ENCODE results near the gene SLC8A1. TPM values are rescaled to one million over a fixed set of nuclear protein-coding genes. Genes with fewer than 3 reads are reported as not detected.
A peak's percentile ranks its signal among the peaks of the same experiment; 100 is the strongest.

Gene SLC8A1
- total and polyA plus RNA-seq, 2 donors (not counting 1 experiment from before 2014, with no cell fraction given), result 17.4 to 109 TPM

GRCh38 chr2:40159333-40159732 is 292.6 kb downstream of the SLC8A1 start:
- no peak for DNase-seq (ENCODE audit: low read depth in 2 of 2)
- Histone ChIP-seq H3K36me3 (ENCODE audit: control insufficient read depth, insufficient read depth, low read length) (no peaks in the 10 kb centered on the region), H3K79me2 (ENCODE audit: control insufficient read depth, insufficient read depth, low read length) (no peaks in the 10 kb centered on the region), H3K4me2 (ENCODE audit: extremely low read depth, insufficient read depth, low read length) (no peak overlapping the region), H2AFZ (ENCODE audit: low read length) (no peak overlapping the region), H3K27me3 (ENCODE audit: control insufficient read depth, insufficient read depth, low read length) (no peaks in the 10 kb centered on the region), H4K20me1 (ENCODE audit: control insufficient read depth, extremely low read depth, insufficient read depth, low read length) (no peaks in the 10 kb centered on the region), H3K27ac (ENCODE audit: insufficient read depth, low read length) (no peak overlapping the region), H3K9ac (ENCODE audit: insufficient read depth, low read length) (no peak overlapping the region), H3K4me1 (ENCODE audit: control insufficient read depth, extremely low read depth, insufficient read depth, low read length) (no peaks in the 10 kb centered on the region), H3K4me3 (replicated peaks in 1 of 4; ENCODE audit: control extremely low read depth in 1 of 4, insufficient read depth in 1 of 4, low read depth in 3 of 4, low read length in 4 of 4) (no peak overlapping the region), H3K9me3 (ENCODE audit: control insufficient read depth, insufficient read depth, low read depth, low read length) (no peaks in the 10 kb centered on the region)
- TF ChIP-seq CTCF (conservative IDR thresholded peaks at IDR 0.05 in 1 of 2, IDR thresholded peaks at IDR 0.05 in 1 of 2; ENCODE audit: low read depth in 1 of 2, low read length in 2 of 2) (no peak), EZH2 (IDR thresholded peaks at IDR 0.05; ENCODE audit: low read length, missing control alignments) (no peak)

- Histone ChIP-seq H2AFZ (ENCODE audit: low read length) (no peak overlapping the region), H3K9me3 (ENCODE audit: control insufficient read depth, insufficient read depth, low read depth, low read length) (no peaks in the 10 kb centered on the region), H3K79me2 (ENCODE audit: control insufficient read depth, insufficient read depth, low read length) (no peaks in the 10 kb centered on the region), H3K27me3 (ENCODE audit: control insufficient read depth, insufficient read depth, low read length) (no peaks in the 10 kb centered on the region), H3K4me2 (ENCODE audit: extremely low read depth, insufficient read depth, low read length) (no peak overlapping the region), H3K4me1 (ENCODE audit: control insufficient read depth, extremely low read depth, insufficient read depth, low read length) (no peaks in the 10 kb centered on the region), H3K36me3 (ENCODE audit: control insufficient read depth, insufficient read depth, low read length) (no peaks in the 10 kb centered on the region), H3K9ac (ENCODE audit: insufficient read depth, low read length) (no peak overlapping the region), H3K4me3 (replicated peaks in 1 of 4; ENCODE audit: control extremely low read depth in 1 of 4, insufficient read depth in 1 of 4, low read depth in 3 of 4, low read length in 4 of 4) (no peak overlapping the region), H4K20me1 (ENCODE audit: control insufficient read depth, extremely low read depth, insufficient read depth, low read length) (no peaks in the 10 kb centered on the region), H3K27ac (ENCODE audit: insufficient read depth, low read length) (no peak overlapping the region)
- DNase-seq (ENCODE audit: low read depth in 2 of 2), result no peak
- TF ChIP-seq EZH2 (IDR thresholded peaks at IDR 0.05; ENCODE audit: low read length, missing control alignments) (no peak), CTCF (conservative IDR thresholded peaks at IDR 0.05 in 1 of 2, IDR thresholded peaks at IDR 0.05 in 1 of 2; ENCODE audit: low read depth in 1 of 2, low read length in 2 of 2) (no peak)
Observed at GRCh38 chr2:40158781-40159180, 293.1 kb downstream of the SLC8A1 start.

GRCh38 chr2:40155728-40156127 is 296.2 kb downstream of the SLC8A1 start:
- no peaks in the 10 kb centered on the region for H3K4me1 ChIP-seq (ENCODE audit: control insufficient read depth, extremely low read depth, insufficient read depth, low read length)
- no peaks in the 10 kb centered on the region for H3K79me2 ChIP-seq (ENCODE audit: control insufficient read depth, insufficient read depth, low read length)
- no peak overlapping the region for H3K4me3 ChIP-seq (replicated peaks in 1 of 4; ENCODE audit: control extremely low read depth in 1 of 4, insufficient read depth in 1 of 4, low read depth in 3 of 4, low read length in 4 of 4)
- H3K4me2 ChIP-seq (ENCODE audit: extremely low read depth, insufficient read depth, low read length), result no peak overlapping the region
- H4K20me1 ChIP-seq (ENCODE audit: control insufficient read depth, extremely low read depth, insufficient read depth, low read length), result no peaks in the 10 kb centered on the region
- no peaks in the 10 kb centered on the region for H3K36me3 ChIP-seq (ENCODE audit: control insufficient read depth, insufficient read depth, low read length)
- H3K27ac ChIP-seq (ENCODE audit: insufficient read depth, low read length), result no peak overlapping the region
- H2AFZ ChIP-seq (ENCODE audit: low read length), result no peak overlapping the region
- peak in 1 of 2 donors; percentile 7 for DNase-seq (ENCODE audit: low read depth in 2 of 2)
- no peak overlapping the region for H3K9ac ChIP-seq (ENCODE audit: insufficient read depth, low read length)
- TF ChIP-seq EZH2 (IDR thresholded peaks at IDR 0.05; ENCODE audit: low read length, missing control alignments), result no peak
- TF ChIP-seq CTCF (conservative IDR thresholded peaks at IDR 0.05 in 1 of 2, IDR thresholded peaks at IDR 0.05 in 1 of 2; ENCODE audit: low read depth in 1 of 2, low read length in 2 of 2), result no peak
- H3K9me3 ChIP-seq (ENCODE audit: control insufficient read depth, insufficient read depth, low read depth, low read length), result no peaks in the 10 kb centered on the region
- H3K27me3 ChIP-seq (ENCODE audit: control insufficient read depth, insufficient read depth, low read length), result no peaks in the 10 kb centered on the region
